Astrocyte (in vitro differentiated cells and primary cell): ENCODE measurements around the gene CALML6. TPM values are rescaled to one million over a fixed set of nuclear protein-coding genes. Genes with fewer than 3 reads are reported as not detected.

ENCODE experiments used
- DNase-seq: peaks from one replicate; pipeline ENCODE4 v3.0.0-alpha.2; 2010; ENCODE audit warnings: low read depth
- FAIRE-seq: peaks from 2 replicates; lab custom pipeline; 2011; peaks lifted over from hg19 to GRCh38; lab: Jason Lieb, UNC
- H2AFZ ChIP-seq: 2 replicates; pipeline ENCODE4 v1.6.0; 2012; ENCODE audit warnings: low read depth, low read length, inconsistent platforms
- H3K27ac ChIP-seq: 2 replicates; pipeline ENCODE4 v1.5.1; 2011; ENCODE audit warnings: low read depth, low read length, inconsistent platforms
- H3K27me3 ChIP-seq: 2 replicates; pipeline ENCODE4 v1.6.0; 2011; ENCODE audit warnings: low read length, inconsistent platforms; ENCODE audit not compliant: insufficient read depth
- H3K36me3 ChIP-seq: 2 replicates; pipeline ENCODE4 v1.5.1; 2011; ENCODE audit warnings: low read length, inconsistent platforms; ENCODE audit not compliant: insufficient read depth
- H3K4me1 ChIP-seq: 2 replicates; pipeline ENCODE4 v1.5.1; 2011; ENCODE audit warnings: low read length, inconsistent platforms; ENCODE audit not compliant: insufficient read depth
- H3K4me2 ChIP-seq: 2 replicates; pipeline ENCODE4 v1.6.0; 2012; ENCODE audit warnings: low read length, inconsistent platforms
- H3K4me3 ChIP-seq: 2 replicates; pipeline ENCODE4 v1.5.1; 2011; ENCODE audit warnings: low read depth, mild to moderate bottlenecking, low read length, inconsistent platforms; ENCODE audit not compliant: insufficient read depth
- H3K79me2 ChIP-seq: 2 replicates; pipeline ENCODE4 v1.6.0; 2012; ENCODE audit warnings: mild to moderate bottlenecking, low read length, inconsistent platforms; ENCODE audit not compliant: insufficient read depth
- H3K9ac ChIP-seq: 2 replicates; pipeline ENCODE4 v1.6.0; 2012; ENCODE audit warnings: mild to moderate bottlenecking, low read length, inconsistent platforms
- H3K9me3 ChIP-seq: 2 replicates; pipeline ENCODE4 v1.5.1; 2012; ENCODE audit warnings: low read depth, mild to moderate bottlenecking, low read length, inconsistent platforms; ENCODE audit not compliant: insufficient read depth
- H4K20me1 ChIP-seq: 2 replicates; pipeline ENCODE4 v1.6.0; 2012; ENCODE audit warnings: low read length, inconsistent platforms; ENCODE audit not compliant: insufficient read depth
- H3K27ac Mint-ChIP-seq: one replicate; pipeline ENCODE4 v1.8.0; 2021; ENCODE audit warnings: mild to moderate bottlenecking, mixed read lengths; ENCODE audit not compliant: unreplicated experiment
- H3K27me3 Mint-ChIP-seq: one replicate; pipeline ENCODE4 v1.8.0; 2021; ENCODE audit warnings: low read depth, mixed read lengths; ENCODE audit not compliant: unreplicated experiment
- H3K36me3 Mint-ChIP-seq: one replicate; pipeline ENCODE4 v1.8.0; 2021; ENCODE audit warnings: low read depth, mixed read lengths; ENCODE audit not compliant: unreplicated experiment
- H3K4me1 Mint-ChIP-seq: one replicate; pipeline ENCODE4 v1.8.0; 2021; ENCODE audit warnings: low read depth, mixed read lengths; ENCODE audit not compliant: unreplicated experiment
- H3K4me3 Mint-ChIP-seq: one replicate; pipeline ENCODE4 v1.8.0; 2021; ENCODE audit warnings: mild to moderate bottlenecking, moderate library complexity, mixed read lengths; ENCODE audit not compliant: unreplicated experiment
- H3K9me3 Mint-ChIP-seq: one replicate; pipeline ENCODE4 v1.8.0; 2021; ENCODE audit warnings: mild to moderate bottlenecking, mixed read lengths; ENCODE audit not compliant: unreplicated experiment
- CTCF ChIP-seq: IDR thresholded peaks from 2 replicates; pipeline ENCODE4 v1.5.1; 2011; ENCODE audit warnings: low read depth, mild to moderate bottlenecking, inconsistent platforms, low read length, moderate library complexity; ENCODE audit not compliant: insufficient read depth
- EZH2 ChIP-seq: IDR thresholded peaks from 2 replicates; pipeline ENCODE4 v1.6.1; 2012; ENCODE audit warnings: mild to moderate bottlenecking, low read length, inconsistent platforms; ENCODE audit not compliant: insufficient read depth
- total RNA-seq: library from RNA; stranded (reverse); gene quantifications from 2 replicates; pipeline ENCODE4 v1.2.1, GENCODE V29; 2021

Gene CALML6
- total RNA-seq, 1 donor from 2014 or later, result 0.91 TPM

GRCh38 chr1:1920057-1920607 lies 5.1 kb downstream of the CALML6 start:
- H3K27me3 ChIP-seq, result no peaks in the 10 kb centered on the region
- no peak for TF ChIP-seq EZH2
- H3K9ac ChIP-seq, result no peak overlapping the region
- no peak for DNase-seq
- peaks cover 6% of the 10 kb centered on the region for H3K4me1 ChIP-seq
- H3K27ac Mint-ChIP-seq, result no peak overlapping the region
- H3K27ac ChIP-seq, result no peak overlapping the region
- no peak overlapping the region for H3K4me3 ChIP-seq
- H3K4me2 ChIP-seq, result peak overlapping the region; percentile 84
- H2AFZ ChIP-seq, result peak overlapping the region; percentile 92
- no peaks in the 10 kb centered on the region for H3K9me3 Mint-ChIP-seq
- H3K79me2 ChIP-seq, result no peaks in the 10 kb centered on the region
- no peak overlapping the region for H3K4me3 Mint-ChIP-seq
- no peaks in the 10 kb centered on the region for H4K20me1 ChIP-seq
- no peak for FAIRE-seq
- H3K27me3 Mint-ChIP-seq, result peaks cover 23% of the 10 kb centered on the region
- no peaks in the 10 kb centered on the region for H3K4me1 Mint-ChIP-seq
- H3K36me3 Mint-ChIP-seq, result no peaks in the 10 kb centered on the region
- H3K9me3 ChIP-seq, result no peaks in the 10 kb centered on the region
- no peaks in the 10 kb centered on the region for H3K36me3 ChIP-seq

- Mint-ChIP-seq H3K27ac (no peak overlapping the region), H3K4me3 (no peak overlapping the region), H3K27me3 (peaks cover 22% of the 10 kb centered on the region), H3K4me1 (no peaks in the 10 kb centered on the region), H3K9me3 (no peaks in the 10 kb centered on the region), H3K36me3 (no peaks in the 10 kb centered on the region)
- H4K20me1 ChIP-seq, result no peaks in the 10 kb centered on the region
- H3K79me2 ChIP-seq, result no peaks in the 10 kb centered on the region
- no peaks in the 10 kb centered on the region for H3K27me3 ChIP-seq
- H3K4me2 ChIP-seq, result no peak overlapping the region
- FAIRE-seq (no peak), DNase-seq (no peak)
- H3K9me3 ChIP-seq, result no peaks in the 10 kb centered on the region
- H2AFZ ChIP-seq, result no peak overlapping the region
- H3K36me3 ChIP-seq, result no peaks in the 10 kb centered on the region
- H3K4me1 ChIP-seq, result peaks cover 6% of the 10 kb centered on the region
- H3K4me3 ChIP-seq, result no peak overlapping the region
- H3K9ac ChIP-seq, result no peak overlapping the region
- H3K27ac ChIP-seq, result no peak overlapping the region
- TF ChIP-seq EZH2 (no peak), CTCF (no peak)
These were observed 5.8 kb downstream of the CALML6 start for GRCh38 chr1:1920608-1921458.

GRCh38 chr1:1921459-1921862 lies 6.4 kb downstream of the CALML6 start:
- no peak for TF ChIP-seq CTCF
- no peak for TF ChIP-seq EZH2
- Histone ChIP-seq H3K27ac (no peak overlapping the region), H3K79me2 (no peaks in the 10 kb centered on the region), H3K36me3 (no peaks in the 10 kb centered on the region), H2AFZ (no peak overlapping the region), H3K4me2 (no peak overlapping the region), H4K20me1 (no peaks in the 10 kb centered on the region), H3K9ac (no peak overlapping the region), H3K9me3 (no peaks in the 10 kb centered on the region), H3K4me3 (no peak overlapping the region), H3K27me3 (no peaks in the 10 kb centered on the region), H3K4me1 (peaks cover 6% of the 10 kb centered on the region)
- no peak for DNase-seq
- no peak overlapping the region for H3K27ac Mint-ChIP-seq
- no peaks in the 10 kb centered on the region for H3K4me1 Mint-ChIP-seq
- H3K36me3 Mint-ChIP-seq, result no peaks in the 10 kb centered on the region
- FAIRE-seq, result no peak
- H3K4me3 Mint-ChIP-seq, result no peak overlapping the region
- peaks cover 17% of the 10 kb centered on the region for H3K27me3 Mint-ChIP-seq
- no peaks in the 10 kb centered on the region for H3K9me3 Mint-ChIP-seq
